Measurements from ENCODE around the gene TNNI2.

DNA sequence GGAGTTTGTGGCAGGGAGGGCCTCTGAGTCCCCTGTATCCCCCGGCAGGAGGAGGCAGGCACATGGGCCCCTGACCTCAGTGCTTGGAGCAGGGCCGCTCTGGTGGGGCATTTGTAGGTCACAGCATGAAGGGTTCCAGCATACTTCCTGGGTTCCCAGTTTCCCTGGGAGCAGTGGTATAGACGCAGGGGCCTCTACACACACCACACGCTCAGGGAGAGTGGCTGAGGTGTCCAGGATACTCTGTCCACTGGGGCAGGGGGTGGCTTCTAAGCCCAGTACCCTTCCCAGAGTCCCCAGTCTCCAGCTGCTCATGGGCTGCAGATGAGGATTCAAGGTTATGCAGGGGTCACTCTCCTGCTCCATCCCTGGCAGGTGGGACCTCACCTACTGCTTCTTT is 20.2 kb downstream of the TNNI2 start:
- TF ChIP-seq, protein P1, sequence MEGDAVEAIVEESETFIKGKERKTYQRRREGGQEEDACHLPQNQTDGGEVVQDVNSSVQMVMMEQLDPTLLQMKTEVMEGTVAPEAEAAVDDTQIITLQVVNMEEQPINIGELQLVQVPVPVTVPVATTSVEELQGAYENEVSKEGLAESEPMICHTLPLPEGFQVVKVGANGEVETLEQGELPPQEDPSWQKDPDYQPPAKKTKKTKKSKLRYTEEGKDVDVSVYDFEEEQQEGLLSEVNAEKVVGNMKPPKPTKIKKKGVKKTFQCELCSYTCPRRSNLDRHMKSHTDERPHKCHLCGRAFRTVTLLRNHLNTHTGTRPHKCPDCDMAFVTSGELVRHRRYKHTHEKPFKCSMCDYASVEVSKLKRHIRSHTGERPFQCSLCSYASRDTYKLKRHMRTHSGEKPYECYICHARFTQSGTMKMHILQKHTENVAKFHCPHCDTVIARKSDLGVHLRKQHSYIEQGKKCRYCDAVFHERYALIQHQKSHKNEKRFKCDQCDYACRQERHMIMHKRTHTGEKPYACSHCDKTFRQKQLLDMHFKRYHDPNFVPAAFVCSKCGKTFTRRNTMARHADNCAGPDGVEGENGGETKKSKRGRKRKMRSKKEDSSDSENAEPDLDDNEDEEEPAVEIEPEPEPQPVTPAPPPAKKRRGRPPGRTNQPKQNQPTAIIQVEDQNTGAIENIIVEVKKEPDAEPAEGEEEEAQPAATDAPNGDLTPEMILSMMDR (conservative IDR thresholded peaks at IDR 0.05; ENCODE audit: low read depth, low read length) = no peak
- TF ChIP-seq EZH2 (IDR thresholded peaks at IDR 0.05; ENCODE audit: borderline replicate concordance, low read depth, low read length, poor library complexity, severe bottlenecking) = no peak

Measured in A673 (cell line).